T-helper 1 cell treated with Interleukin-12 subunit alpha and Interleukin-12 subunit beta and Interleukin-4 antibody, amounts not matched to agents 30 μg/mL and 1 μg/mL, for 36 hours (primary cell): ENCODE results near the gene NOS3.

Source experiments
- H3K27ac Mint-ChIP-seq: one replicate; pipeline ENCODE4 v1.8.0; 2021; ENCODE audit warnings: mild to moderate bottlenecking, mixed read lengths
- H3K27me3 Mint-ChIP-seq: one replicate; pipeline ENCODE4 v1.8.0; 2021; ENCODE audit warnings: low read depth, mixed read lengths
- H3K36me3 Mint-ChIP-seq: one replicate; pipeline ENCODE4 v1.8.0; 2021; ENCODE audit warnings: low read depth, mixed read lengths
- H3K4me1 Mint-ChIP-seq: one replicate; pipeline ENCODE4 v1.8.0; 2021; ENCODE audit warnings: low read depth, mixed read lengths
- H3K4me3 Mint-ChIP-seq: one replicate; pipeline ENCODE4 v1.8.0; 2021; ENCODE audit warnings: mild to moderate bottlenecking, moderate library complexity, mixed read lengths
- H3K9me3 Mint-ChIP-seq: one replicate; pipeline ENCODE4 v1.8.0; 2021; ENCODE audit warnings: mixed read lengths

NOS3 gene

GRCh38 chr7:150948791-150949251, 42.0 kb upstream of the NOS3 start:
- Mint-ChIP-seq H3K27ac (no peak overlapping the region), H3K4me3 (no peak overlapping the region), H3K27me3 (peaks cover 10% of the 10 kb centered on the region), H3K36me3 (no peaks in the 10 kb centered on the region), H3K4me1 (no peaks in the 10 kb centered on the region), H3K9me3 (no peaks in the 10 kb centered on the region)

- Mint-ChIP-seq H3K27me3 (peaks cover 10% of the 10 kb centered on the region), H3K36me3 (no peaks in the 10 kb centered on the region), H3K4me1 (no peaks in the 10 kb centered on the region), H3K27ac (no peak overlapping the region), H3K4me3 (no peak overlapping the region), H3K9me3 (no peaks in the 10 kb centered on the region)
Observed at GRCh38 chr7:150949564-150949963, 41.3 kb upstream of the NOS3 start.

- H3K27me3 Mint-ChIP-seq = peaks cover 10% of the 10 kb centered on the region
- no peak overlapping the region for H3K4me3 Mint-ChIP-seq
- no peak overlapping the region for H3K27ac Mint-ChIP-seq
- no peaks in the 10 kb centered on the region for H3K4me1 Mint-ChIP-seq
- no peaks in the 10 kb centered on the region for H3K9me3 Mint-ChIP-seq
- H3K36me3 Mint-ChIP-seq = no peaks in the 10 kb centered on the region
Observed at GRCh38 chr7:150949971-150950491, 40.8 kb upstream of the NOS3 start.

- no peaks in the 10 kb centered on the region for H3K4me1 Mint-ChIP-seq
- H3K27me3 Mint-ChIP-seq = peaks cover 10% of the 10 kb centered on the region
- H3K27ac Mint-ChIP-seq = no peak overlapping the region
- H3K36me3 Mint-ChIP-seq = no peaks in the 10 kb centered on the region
- no peaks in the 10 kb centered on the region for H3K9me3 Mint-ChIP-seq
- no peak overlapping the region for H3K4me3 Mint-ChIP-seq
Observed at GRCh38 chr7:150950496-150951180, 40.2 kb upstream of the NOS3 start.

- Mint-ChIP-seq H3K4me1 (no peaks in the 10 kb centered on the region), H3K9me3 (no peaks in the 10 kb centered on the region), H3K36me3 (no peaks in the 10 kb centered on the region), H3K4me3 (no peak overlapping the region), H3K27me3 (peaks cover 13% of the 10 kb centered on the region), H3K27ac (no peak overlapping the region)
Observed at GRCh38 chr7:150951181-150951520, 39.7 kb upstream of the NOS3 start.

GRCh38 chr7:150951521-150951920, 39.3 kb upstream of the NOS3 start:
- no peaks in the 10 kb centered on the region for H3K4me1 Mint-ChIP-seq
- H3K36me3 Mint-ChIP-seq = no peaks in the 10 kb centered on the region

GRCh38 chr7:150952331-150953050, 38.3 kb upstream of the NOS3 start:
- Mint-ChIP-seq H3K27me3 (peaks cover 23% of the 10 kb centered on the region), H3K4me1 (no peaks in the 10 kb centered on the region), H3K27ac (no peak overlapping the region), H3K36me3 (no peaks in the 10 kb centered on the region), H3K9me3 (no peaks in the 10 kb centered on the region), H3K4me3 (no peak overlapping the region)

More at GRCh38 chr7:150951521-150951920, 39.3 kb upstream of the NOS3 start:
- Mint-ChIP-seq H3K27ac (no peak overlapping the region), H3K4me3 (no peak overlapping the region), H3K9me3 (no peaks in the 10 kb centered on the region), H3K27me3 (peaks cover 13% of the 10 kb centered on the region)

GRCh38 chr7:150953061-150953997, 37.5 kb upstream of the NOS3 start:
- no peak overlapping the region for H3K4me3 Mint-ChIP-seq
- no peaks in the 10 kb centered on the region for H3K9me3 Mint-ChIP-seq
- H3K4me1 Mint-ChIP-seq = no peaks in the 10 kb centered on the region
- peaks cover 24% of the 10 kb centered on the region for H3K27me3 Mint-ChIP-seq
- H3K36me3 Mint-ChIP-seq = no peaks in the 10 kb centered on the region
- no peak overlapping the region for H3K27ac Mint-ChIP-seq

GRCh38 chr7:150954201-150954985, 36.4 kb upstream of the NOS3 start:
- Mint-ChIP-seq H3K4me1 (no peaks in the 10 kb centered on the region), H3K27me3 (peaks cover 28% of the 10 kb centered on the region), H3K27ac (no peak overlapping the region), H3K4me3 (no peak overlapping the region), H3K9me3 (no peaks in the 10 kb centered on the region), H3K36me3 (no peaks in the 10 kb centered on the region)

- Mint-ChIP-seq H3K27ac (no peak overlapping the region), H3K4me1 (peaks cover 2% of the 10 kb centered on the region), H3K27me3 (peaks cover 32% of the 10 kb centered on the region), H3K9me3 (no peaks in the 10 kb centered on the region), H3K4me3 (no peak overlapping the region), H3K36me3 (no peaks in the 10 kb centered on the region)
Observed at GRCh38 chr7:150954986-150955518, 35.8 kb upstream of the NOS3 start.

- Mint-ChIP-seq H3K4me1 (peaks cover 2% of the 10 kb centered on the region), H3K27me3 (peaks cover 36% of the 10 kb centered on the region), H3K36me3 (no peaks in the 10 kb centered on the region), H3K9me3 (no peaks in the 10 kb centered on the region), H3K27ac (no peak overlapping the region), H3K4me3 (no peak overlapping the region)
Observed at GRCh38 chr7:150955519-150956394, 35.1 kb upstream of the NOS3 start.

GRCh38 chr7:150956395-150957132, 34.3 kb upstream of the NOS3 start:
- H3K4me1 Mint-ChIP-seq = peaks cover 2% of the 10 kb centered on the region
- no peak overlapping the region for H3K4me3 Mint-ChIP-seq
- H3K27me3 Mint-ChIP-seq = peaks cover 36% of the 10 kb centered on the region
- no peak overlapping the region for H3K27ac Mint-ChIP-seq
- no peaks in the 10 kb centered on the region for H3K9me3 Mint-ChIP-seq
- no peaks in the 10 kb centered on the region for H3K36me3 Mint-ChIP-seq
